ENCODE measurements around the gene TRIM62.

DNA sequence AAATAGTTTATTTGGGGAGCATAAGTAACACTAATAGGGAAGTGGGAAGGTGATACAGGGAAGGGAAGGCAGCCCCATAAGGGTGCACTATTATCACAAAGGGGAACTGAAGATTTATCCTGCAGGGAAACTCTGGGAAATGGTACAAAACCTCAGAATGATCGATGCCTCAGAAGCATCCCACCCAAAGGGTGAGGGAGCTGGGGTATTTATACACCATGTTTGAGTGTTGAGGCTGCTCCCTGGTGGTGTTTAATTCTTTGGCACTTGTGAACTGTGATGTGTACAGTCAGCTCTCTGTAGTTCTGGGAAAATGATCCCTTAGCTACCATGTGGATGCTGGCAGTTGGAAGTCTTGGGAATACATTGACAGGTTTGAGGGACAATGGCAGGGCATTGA lies 5.1 kb upstream of the TRIM62 start:
- TF ChIP-seq YY1 (IDR thresholded peaks at IDR 0.05; ENCODE audit: insufficient read depth, insufficient read length), result no peak
- TF ChIP-seq ZNF274 (IDR thresholded peaks at IDR 0.05; ENCODE audit: low read depth, low read length), result no peak
